Coronary artery (tissue), 2 donors: Measurements from ENCODE around the gene SIRT2.
"Not testable (repeated sequence)": the region's sequence is repeated elsewhere in the genome, so short reads cannot be mapped to it uniquely, and the experiment has no call there.

Experiments used
- DNase-seq: peaks from one replicate; pipeline ENCODE4 v3.0.0-alpha.2; 2017; ENCODE audit warnings: low spot score
- H3K27ac ChIP-seq, 2 donors: fragments of 200-600 bp; sonication (generic); one replicate each; pipeline ENCODE4 v1.5.1; 2016 to 2019
- H3K4me3 ChIP-seq: fragments of 200-600 bp; sonication (generic); 2 replicates; pipeline ENCODE4 v1.5.1; 2016; ENCODE audit warnings: mild to moderate bottlenecking, moderate library complexity
- CTCF ChIP-seq: fragments of 200-600 bp; sonication (generic); IDR thresholded peaks from one replicate; pipeline ENCODE4 v1.5.1; 2019; ENCODE audit warnings: antibody characterized with exemption

SIRT2 gene

GRCh38 chr19:38836159-38836982 lies 63.0 kb downstream of the SIRT2 start:
- TF ChIP-seq CTCF = no peak
- peak overlapping the region in 1 of 2 donors; percentile 47 for H3K27ac ChIP-seq
- DNase-seq = no peak
- no peak overlapping the region for H3K4me3 ChIP-seq

GRCh38 chr19:38834590-38834989 lies 64.8 kb downstream of the SIRT2 start:
- no peak overlapping the region for H3K27ac ChIP-seq
- H3K4me3 ChIP-seq = no peak overlapping the region
- TF ChIP-seq CTCF = no peak
- no peak for DNase-seq

- no peak for DNase-seq
- TF ChIP-seq CTCF = no peak
- no peak overlapping the region for H3K27ac ChIP-seq
- no peak overlapping the region for H3K4me3 ChIP-seq
Measured at GRCh38 chr19:38834104-38834490, 65.3 kb downstream of the SIRT2 start.

- H3K27ac ChIP-seq = peak overlapping the region in 1 of 2 donors; percentile 45
- no peak overlapping the region for H3K4me3 ChIP-seq
- no peak for TF ChIP-seq CTCF
- DNase-seq = no peak
Measured at GRCh38 chr19:38833092-38833425, 66.4 kb downstream of the SIRT2 start.

- TF ChIP-seq CTCF = no peak
- peak; percentile 89 for DNase-seq
Measured at GRCh38 chr19:38831142-38831605, 68.2 kb downstream of the SIRT2 start.

GRCh38 chr19:38830039-38830733 lies 69.2 kb downstream of the SIRT2 start:
- Histone ChIP-seq H3K27ac (peak overlapping the region in 1 of 2 donors; percentile 82), H3K4me3 (peak overlapping the region; percentile 94)
- TF ChIP-seq CTCF = no peak
- no peak for DNase-seq

More at GRCh38 chr19:38831142-38831605, 68.2 kb downstream of the SIRT2 start:
- H3K27ac ChIP-seq = peak overlapping the region; percentile 82 to 99
- H3K4me3 ChIP-seq = peak overlapping the region; percentile 94

- not testable (repeated sequence) for H3K27ac ChIP-seq, DNase-seq, H3K4me3 ChIP-seq
Measured at GRCh38 chr19:38829203-38829602, 70.2 kb downstream of the SIRT2 start.
